Colon (tissue), 2 donors: ENCODE measurements around the gene ESPL1.
"Not testable (repeated sequence)": the region's sequence is repeated elsewhere in the genome, so short reads cannot be mapped to it uniquely, and the experiment has no call there.

Experiments
- FAIRE-seq: peaks from 2 replicates; lab custom pipeline; 2012; peaks lifted over from hg19 to GRCh38; lab: Jason Lieb, UNC
- donor health status: control.
- donor health status: control.

The ESPL1 gene

GRCh38 chr12:53258541-53259539 is 9.3 kb upstream of the ESPL1 start:
- FAIRE-seq, result no peak

GRCh38 chr12:53259891-53260290 is 8.2 kb upstream of the ESPL1 start:
- no peak for FAIRE-seq

GRCh38 chr12:53265783-53266182 is 2.3 kb upstream of the ESPL1 start:
- FAIRE-seq, result no peak

- no peak for FAIRE-seq
These were observed 647 bp upstream of the ESPL1 start for GRCh38 chr12:53267306-53267998.

GRCh38 chr12:53268630-53269562 is 797 bp downstream of the ESPL1 start:
- no peak for FAIRE-seq

GRCh38 chr12:53274445-53274844 is 6.3 kb downstream of the ESPL1 start:
- no peak for FAIRE-seq

- FAIRE-seq, result no peak
These were observed 8.4 kb downstream of the ESPL1 start for GRCh38 chr12:53276511-53276910.

GRCh38 chr12:53277981-53278380 is 9.9 kb downstream of the ESPL1 start:
- no peak for FAIRE-seq

GRCh38 chr12:53279283-53279869 is 11.3 kb downstream of the ESPL1 start:
- no peak for FAIRE-seq

- FAIRE-seq, result no peak
These were observed 11.9 kb downstream of the ESPL1 start for GRCh38 chr12:53279888-53280498.

- FAIRE-seq, result no peak
These were observed 18.3 kb downstream of the ESPL1 start for GRCh38 chr12:53286448-53286847.

- no peak for FAIRE-seq
These were observed 19.7 kb downstream of the ESPL1 start for GRCh38 chr12:53287741-53288216.

- no peak for FAIRE-seq
These were observed 20.2 kb downstream of the ESPL1 start for GRCh38 chr12:53288322-53288721.

GRCh38 chr12:53289891-53290290 is 21.8 kb downstream of the ESPL1 start:
- no peak for FAIRE-seq

GRCh38 chr12:53290661-53291060 is 22.6 kb downstream of the ESPL1 start:
- no peak for FAIRE-seq

GRCh38 chr12:53292426-53292825 is 24.3 kb downstream of the ESPL1 start:
- no peak for FAIRE-seq

- no peak for FAIRE-seq
These were observed 27.2 kb downstream of the ESPL1 start, which contains the start of gene PFDN5 for GRCh38 chr12:53295070-53295890. TSS of gene PFDN5 (plus strand) at chr12:53295542. CDS start at chr12:53295568, 26 bp downstream.

- no peak for FAIRE-seq
These were observed 27.8 kb downstream of the ESPL1 start for GRCh38 chr12:53295891-53296219.

GRCh38 chr12:53297106-53297505 is 29.0 kb downstream of the ESPL1 start:
- not testable (repeated sequence) for FAIRE-seq

- FAIRE-seq, result no peak
These were observed 30.1 kb downstream of the ESPL1 start for GRCh38 chr12:53298164-53298563.
